Stimulated activated CD8-positive, alpha-beta memory T cell treated with anti-CD3 and anti-CD28 coated beads, Interleukin-7, amount 100 ng/mL, for 24 hours (primary cell): ENCODE data around the gene MANBA.

Experiments used
- DNase-seq: peaks from one replicate; pipeline ENCODE4 v3.0.0-alpha.2; 2020; ENCODE audit warnings: low read depth

MANBA gene

DNA sequence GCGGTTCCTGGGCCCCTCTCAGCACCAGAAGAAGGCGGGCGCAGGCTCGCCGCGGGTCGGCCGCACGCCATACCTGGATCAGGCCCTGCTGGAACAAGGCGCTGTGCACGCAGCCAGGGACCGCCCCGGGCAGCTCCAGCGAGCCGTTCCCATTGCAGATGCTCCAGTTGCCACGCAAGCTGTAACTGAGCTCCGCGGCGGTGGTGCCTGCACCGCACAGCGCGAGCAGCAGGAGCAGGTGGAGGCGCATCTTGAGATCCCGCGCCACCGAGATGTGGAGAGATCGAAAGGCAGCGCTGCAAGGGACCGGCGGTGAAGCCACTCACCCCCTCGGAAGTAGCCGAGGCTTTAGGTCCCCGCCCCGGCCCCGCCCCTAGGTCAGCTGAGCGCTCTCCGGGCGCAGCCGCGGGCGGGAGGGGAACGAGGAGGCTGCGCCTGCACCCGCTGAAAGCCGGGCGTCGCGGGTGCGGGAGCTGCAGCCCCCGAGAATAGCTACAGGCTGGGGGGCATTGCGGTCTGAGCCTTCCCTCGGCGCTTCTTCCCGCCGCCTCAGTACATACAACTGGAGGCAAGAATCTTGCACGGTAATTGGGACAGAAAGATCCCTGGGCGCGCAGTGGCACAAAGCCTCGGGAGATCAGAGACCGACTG lies at the start of gene MANBA:
Gene MANBA, minus strand, starts transcription at position 324 of the 651 bp plus-strand sequence. Its CDS starts 74 bp downstream, at position 250.
- DNase-seq: peak; percentile 64

DNA sequence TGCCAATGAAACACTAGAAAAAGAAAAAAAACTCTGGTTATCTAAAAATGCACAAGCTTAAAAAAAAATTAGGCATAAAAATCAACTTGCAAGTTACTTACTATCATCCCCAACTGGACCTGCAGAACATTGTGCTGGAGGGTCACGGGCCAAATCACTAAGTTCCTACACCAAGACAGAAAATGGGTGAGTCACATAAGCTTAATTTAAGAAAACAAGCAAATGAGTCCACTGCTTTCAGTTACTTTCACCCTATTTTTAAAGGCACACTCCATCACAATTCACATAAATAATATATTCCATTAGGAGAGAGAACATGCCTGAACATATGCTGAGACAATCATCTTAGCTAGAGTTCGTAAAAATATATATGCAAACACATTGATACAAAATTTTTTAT lies 48.9 kb upstream of the MANBA start:
- DNase-seq: no peak

DNA sequence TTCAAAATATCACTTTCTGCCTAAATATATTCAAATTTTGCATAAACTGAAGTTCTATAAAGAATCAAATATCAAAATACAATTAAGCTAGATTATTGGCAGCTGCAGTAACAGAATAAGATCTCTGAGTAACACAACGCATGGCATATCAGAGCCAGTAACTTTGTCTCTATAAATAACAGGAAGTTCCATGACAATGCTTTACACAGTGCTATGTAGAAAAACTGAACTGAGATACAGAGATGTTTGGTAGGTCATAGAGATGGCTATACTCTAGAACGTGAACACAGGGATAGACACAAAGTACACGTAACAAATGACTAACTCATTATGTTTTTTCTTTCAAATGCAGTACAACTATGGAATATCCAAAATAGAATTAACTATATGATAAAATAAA lies 48.4 kb upstream of the MANBA start:
- no peak for DNase-seq

DNA sequence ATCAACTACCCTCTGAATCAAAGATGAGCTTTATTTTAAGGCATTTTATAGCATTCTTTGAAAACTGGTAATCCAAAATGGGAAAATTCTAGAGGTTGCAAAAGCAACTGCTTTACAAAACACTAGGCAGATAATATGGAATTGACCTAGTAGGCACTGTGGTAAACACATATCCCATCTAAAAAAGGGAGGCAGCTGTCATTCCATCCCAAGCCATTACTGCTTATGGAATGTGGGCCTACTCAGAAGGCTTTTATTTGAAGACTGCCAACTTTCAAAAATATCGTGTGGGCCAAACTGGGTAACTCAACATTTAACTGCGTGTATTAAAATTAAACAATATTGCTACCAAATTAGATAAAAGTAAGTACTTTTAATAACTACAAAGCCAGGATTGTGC lies 47.2 kb upstream of the MANBA start:
- no peak for DNase-seq

DNA sequence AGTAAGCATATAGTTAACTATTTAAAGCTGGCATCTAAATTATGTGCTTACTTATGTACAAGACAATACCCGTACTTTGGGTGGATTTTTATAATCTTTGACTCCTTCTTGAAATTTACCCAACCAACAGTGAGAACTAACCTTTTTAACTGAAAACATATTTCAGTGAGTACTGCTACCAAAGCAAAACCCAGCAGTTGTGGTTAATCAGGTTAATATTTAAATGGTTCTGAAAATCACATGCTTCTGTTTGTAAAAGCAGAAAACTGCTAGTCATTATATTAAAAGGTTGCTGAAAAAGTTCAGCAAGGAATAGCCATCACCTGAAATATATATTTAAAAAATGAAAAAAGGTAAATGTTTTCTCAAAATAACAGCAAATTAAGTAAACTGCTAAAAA lies 46.6 kb upstream of the MANBA start:
- no peak for DNase-seq

DNA sequence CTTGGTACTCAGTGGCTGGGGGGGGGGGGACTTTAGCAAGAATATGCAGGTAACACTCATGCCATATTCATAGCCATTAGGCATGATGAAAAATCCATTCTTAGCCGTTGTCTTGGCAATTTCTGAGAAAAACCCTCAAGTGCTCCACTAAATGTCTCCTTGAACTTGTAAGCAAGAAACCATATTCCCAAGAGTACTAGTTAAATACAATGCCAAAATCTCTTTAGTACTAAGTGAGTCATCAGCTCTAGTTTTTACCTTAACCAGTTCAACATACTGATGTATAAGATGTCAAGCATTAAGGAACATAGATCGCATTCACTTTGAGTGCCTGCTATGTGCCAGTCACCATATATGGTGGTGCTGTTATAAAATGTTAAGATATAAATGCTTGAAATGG lies 39.0 kb upstream of the MANBA start:
- no peak for DNase-seq

DNA sequence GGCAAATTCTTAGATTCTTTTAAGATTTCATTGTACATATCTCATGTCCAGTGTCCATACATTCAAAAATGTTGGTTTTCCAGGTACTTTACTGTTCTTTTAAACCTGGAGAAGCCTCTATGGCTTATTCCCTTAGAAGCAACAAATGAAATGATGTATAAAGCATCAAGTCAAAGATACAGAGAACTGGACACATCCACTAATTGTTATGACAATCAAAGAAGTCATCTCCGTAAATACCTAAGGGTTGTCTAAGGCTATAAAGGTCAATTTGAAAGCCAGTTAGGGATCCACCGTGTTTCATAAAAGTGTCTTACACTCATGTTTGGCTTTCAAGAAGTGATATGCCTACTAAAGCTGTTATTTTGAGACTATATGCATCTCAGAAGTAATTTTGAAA lies 34.2 kb upstream of the MANBA start:
- no peak for DNase-seq

DNA sequence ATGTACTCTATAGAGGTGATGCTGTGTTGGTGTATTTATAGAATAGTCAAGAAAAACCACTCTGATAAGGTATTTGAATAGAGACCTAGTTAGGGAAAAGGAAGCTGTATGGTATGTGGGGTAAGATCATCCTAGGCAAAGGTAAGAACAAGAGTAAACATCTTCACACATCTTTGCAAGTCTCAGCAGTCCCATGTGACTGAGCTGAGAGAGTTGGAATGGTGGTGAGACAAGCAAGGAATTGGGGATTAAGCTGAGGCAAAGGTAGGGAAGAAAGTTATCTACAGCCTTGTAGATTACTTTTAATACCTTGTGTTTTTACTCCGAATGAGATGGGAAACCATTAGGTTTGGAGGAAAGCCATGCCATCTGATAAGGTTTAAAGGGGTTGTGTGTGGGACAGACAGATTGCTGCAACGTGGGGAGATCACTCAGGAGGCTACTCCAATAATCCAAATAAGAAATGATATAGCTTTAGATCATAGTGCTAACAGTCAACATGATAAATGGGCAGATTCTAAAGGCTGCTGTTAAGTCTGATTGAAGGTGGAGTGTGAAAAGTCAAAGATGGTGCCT lies 31.7 kb upstream of the MANBA start:
- no peak for DNase-seq

DNA sequence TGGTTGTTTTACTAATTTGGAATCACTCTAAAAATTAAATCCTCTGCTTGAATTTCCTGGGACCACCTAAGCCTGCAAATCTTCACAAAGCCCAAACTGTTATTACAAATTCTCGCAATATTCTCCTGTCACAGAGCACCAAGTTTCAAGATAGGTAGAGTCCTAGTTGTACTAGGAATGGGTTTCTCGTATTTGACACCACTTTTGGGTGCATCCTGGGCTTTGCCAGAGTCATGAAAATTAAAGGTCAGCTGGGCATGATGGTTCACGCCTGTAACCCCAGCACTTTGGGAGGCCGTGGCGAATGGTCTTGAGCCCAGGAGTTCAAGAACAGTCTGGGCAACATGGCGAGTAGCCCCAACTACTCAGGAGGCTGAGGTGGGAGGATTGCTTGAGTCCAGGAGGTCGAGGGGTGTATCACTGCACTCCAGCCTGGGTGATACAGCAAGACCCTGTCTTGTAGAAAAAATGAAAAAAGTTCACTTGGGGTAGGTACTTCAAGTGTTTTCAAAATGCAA lies 30.6 kb upstream of the MANBA start:
- no peak for DNase-seq

DNA sequence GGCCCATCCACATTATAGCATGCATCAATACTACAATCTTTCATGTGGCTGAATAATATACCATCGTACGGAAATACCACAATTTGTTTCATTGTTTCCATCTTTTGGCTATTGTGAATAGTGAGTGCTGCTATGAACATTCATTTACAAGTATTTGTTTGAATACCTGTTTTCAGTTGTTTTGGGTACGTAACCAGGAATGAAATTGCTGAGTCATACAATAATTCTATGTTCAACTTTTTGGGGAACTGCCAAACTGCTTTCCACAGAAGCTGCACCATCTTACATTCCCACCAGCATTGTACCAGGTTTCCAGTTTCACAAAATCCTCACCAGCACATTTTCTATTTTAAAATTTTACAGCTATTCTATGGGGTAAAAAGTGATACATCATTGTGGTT lies 28.5 kb upstream of the MANBA start:
- no peak for DNase-seq

DNA sequence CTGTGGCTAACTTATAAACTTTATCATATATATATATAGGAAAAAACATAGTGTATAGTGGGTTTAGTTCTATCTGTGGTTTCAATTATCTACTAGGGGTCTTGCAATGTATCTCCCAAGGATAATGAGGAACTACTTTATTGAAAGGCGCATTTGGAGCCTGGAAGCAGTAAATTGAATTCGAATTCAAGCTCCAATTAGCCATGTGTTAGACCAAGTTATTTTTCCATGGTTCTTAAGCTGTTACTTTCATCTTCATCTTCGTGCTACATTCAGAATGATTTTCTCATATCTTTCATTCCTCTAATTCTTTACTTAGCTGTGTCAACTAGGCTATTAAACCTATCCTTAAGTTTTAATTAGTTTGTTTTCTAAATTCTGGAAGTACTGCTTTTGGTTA lies 27.2 kb upstream of the MANBA start:
- no peak for DNase-seq

DNA sequence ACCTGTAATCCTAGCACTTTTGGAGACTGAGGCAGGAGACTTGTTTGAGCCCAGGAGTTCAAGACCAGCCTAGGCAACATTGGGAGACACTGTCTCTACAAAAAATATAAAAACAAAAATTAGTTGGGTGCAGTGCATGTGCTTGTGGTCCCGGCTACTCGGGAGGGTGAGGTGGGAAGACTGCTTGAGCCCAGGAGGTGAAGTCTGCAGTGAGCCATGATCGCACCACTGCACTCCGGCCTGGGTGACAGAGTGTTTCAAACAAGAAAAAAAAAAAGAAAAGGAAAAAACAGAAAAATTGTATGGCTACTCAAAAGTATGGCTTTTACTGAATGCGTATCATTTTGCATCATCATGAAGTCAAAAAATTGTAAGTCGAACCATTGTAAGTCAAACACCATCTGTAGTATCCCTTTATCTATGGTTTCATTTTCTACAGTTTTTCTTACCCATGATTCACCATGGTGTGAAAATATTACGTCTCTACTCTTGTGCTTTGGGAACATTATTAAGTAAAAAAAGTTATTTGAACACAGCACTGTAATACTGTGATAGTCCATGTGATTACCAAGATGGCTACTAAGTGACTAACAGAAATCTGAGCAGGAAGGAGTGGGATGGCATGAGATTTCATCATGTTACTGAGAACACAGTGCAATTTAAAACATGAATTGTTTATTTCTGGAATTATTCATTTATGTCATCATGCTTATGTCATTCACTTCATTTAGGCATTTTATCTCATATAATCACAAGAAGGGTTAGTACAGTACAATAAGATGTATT lies 26.5 kb upstream of the MANBA start:
- no peak for DNase-seq

DNA sequence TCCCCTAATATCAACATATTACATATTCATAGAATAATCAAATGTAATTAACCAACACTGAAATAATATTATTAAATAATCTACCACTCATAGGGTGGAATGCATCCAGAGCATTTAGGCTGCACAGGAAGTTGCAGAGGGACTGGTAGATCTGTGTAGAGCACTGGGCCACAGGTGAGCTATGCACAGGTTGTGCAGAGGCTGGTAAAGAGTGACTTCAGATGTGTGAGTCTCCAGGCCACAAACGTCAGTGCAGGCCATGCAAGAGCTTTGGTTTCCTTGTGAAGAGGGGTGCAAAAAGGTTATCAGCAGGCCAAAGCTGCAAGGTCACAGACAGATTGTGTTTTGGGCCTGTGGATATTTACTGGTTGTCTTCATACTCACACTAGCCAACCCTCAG lies 25.5 kb upstream of the MANBA start:
- DNase-seq: no peak

DNA sequence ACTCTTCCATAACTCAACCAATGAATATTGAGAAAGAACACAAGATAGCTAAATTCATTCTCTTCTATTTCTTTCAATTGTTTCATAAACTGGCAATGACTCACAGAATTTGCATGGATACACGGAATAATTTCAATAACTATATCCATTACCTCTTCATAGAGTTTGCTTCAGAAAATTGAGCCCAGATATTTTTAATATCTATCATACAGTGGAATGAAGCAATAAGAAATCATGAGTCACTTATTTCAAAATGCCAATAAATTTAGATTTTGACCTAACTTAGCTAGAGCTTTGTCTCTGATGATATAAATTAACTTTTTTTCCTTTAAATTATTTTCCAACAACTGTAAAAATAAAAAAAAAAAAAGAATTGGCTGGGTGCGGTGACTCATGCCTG lies 22.2 kb upstream of the MANBA start:
- DNase-seq: no peak

DNA sequence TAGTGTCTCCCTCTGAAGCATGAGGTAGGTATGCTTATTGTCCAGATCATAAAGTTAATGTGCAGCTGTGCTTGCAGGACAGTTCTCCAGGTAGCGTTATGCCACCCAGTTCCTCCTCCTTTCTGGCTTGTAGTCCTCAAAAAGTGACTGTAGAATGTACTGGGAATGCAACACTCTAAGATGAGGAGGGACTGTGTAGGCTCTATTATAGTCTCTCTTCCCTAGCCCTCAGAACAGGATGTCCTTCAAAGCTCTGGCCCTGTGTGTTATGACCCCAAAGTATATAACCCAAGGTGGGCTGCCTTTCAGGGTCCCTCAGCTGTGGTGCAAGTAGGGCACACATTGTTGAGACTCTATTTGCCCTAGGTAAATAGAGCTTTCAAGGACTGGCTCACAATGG lies 20.8 kb upstream of the MANBA start:
- no peak for DNase-seq

DNA sequence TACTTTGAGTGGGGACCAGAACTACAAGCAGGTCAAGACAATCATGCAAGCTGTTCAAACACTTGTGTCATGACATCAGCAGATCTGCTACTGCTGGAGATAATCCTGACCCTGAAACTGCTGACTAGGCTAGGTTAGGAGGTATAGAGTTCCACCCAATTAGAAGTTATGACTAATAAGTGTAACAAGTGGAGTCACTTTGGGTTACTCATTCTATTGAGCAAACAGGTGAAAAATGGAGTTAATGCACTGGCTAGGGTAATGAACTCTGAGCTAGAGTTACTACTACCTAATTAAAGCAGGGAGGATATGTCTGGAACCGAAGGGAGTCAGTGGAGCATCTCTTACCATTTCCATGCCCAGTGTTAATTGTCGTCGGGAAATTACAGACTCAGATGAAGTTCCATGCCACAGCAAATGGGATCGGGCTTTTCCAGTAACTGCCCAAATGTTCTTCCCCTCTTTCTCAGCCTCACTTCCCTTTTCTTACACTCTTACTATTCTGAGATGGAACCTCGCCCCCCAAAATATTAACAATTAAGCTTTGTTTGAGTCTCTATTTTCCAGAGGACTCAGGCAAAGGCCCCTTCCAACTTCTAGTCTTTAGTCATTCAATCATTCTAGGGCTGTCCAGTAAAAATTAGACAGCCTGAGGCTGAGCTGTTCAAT lies 19.8 kb upstream of the MANBA start:
- DNase-seq: no peak

DNA sequence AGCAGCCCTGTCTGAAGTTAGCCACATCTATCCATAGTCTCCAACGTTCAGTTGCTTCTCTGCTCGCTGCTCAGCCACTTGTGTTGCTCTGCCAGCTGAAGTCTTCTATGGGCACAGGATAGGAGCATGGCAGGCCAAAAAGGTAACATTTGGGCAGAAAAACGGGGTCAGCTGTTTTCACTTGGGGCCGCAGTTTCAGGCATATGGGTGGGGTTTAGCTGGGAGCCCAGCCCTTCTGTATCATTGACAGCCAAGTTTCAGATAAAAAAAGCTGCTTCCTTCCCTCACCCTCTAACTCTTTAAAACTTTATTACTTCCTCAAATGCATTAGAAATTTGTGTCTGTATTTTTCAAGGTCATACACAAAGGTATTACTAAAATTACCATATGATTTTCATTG lies 18.4 kb upstream of the MANBA start:
- DNase-seq: no peak

DNA sequence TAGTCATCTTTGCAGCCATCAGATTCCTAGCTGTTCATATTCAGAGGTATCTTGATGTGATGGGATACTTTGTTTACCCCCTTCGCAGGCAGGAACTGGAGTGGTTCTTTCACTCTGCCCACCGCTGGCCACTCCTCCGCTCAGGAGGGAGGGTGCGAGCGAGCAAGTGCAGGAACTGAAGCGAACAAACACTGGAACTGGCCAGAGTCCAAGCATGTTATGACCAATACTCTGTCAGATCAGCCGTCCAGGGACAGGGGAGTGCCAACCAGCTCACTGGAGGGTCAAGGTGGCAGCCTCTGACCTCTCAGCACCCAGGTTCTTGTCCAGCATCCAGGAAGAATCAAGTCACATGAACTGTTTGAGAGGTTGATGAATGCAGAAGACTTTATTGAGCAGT lies 18.0 kb upstream of the MANBA start:
- DNase-seq: no peak

DNA sequence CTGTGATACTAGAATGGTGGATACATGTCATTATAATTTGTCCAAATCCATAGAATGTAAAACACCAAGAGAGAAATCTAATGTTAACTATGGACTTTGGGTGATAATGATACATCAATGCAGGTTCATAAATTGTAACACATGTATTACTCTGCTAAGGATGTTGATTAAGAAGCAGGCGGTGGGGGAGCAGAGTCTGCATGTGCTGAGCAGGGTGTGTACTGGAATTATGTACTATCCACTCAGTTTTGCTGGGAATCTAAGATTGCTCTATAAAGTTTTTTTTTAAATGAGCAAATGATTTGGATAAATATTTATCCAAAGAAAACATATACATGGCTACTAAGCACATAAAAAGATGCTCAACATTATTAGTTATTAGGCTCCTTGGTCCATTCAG lies 15.0 kb upstream of the MANBA start:
- no peak for DNase-seq

DNA sequence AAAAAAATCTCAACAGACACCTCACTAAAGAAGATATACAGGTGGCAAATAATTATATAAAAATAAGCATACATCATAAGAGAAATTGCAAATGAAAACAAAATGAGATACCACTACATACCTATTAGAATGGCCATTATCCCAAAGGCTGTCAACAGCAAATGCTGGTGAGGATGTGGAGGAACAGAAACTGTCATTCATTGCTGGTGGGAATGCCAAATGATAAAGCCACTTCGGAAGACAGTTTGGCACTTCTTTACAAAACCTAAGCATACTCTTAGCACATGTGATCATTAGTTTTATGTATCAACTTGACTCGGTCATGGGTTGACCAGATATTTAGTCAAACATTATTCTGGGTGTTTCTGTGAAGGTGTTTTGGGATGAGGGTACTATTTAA lies 13.5 kb upstream of the MANBA start:
- no peak for DNase-seq

DNA sequence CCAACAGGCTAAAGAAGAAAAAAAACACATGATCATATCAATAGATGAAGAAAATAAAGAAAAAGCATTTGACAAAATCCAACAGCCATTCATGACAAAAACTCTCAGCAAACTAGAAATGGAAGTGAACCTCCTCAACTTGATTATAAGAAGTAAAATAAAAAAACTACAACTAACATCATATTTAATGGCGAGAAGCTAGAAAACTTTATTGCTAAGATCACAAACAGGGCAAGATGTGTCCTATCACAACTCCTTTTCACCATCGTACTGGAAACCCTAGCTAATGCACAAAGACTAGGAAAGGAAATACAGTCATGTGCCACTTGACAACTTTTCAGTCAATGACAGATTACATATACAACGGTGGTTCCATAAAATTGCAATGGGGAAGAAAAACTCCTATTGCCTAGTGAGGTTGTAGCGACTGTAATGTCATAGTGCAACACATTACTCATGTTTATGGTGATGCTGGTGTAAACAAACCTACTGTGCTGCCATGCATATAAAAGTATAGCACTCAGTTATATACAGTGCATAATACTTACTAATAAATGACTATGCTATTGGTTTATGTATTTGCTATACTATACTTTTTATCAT lies 12.1 kb upstream of the MANBA start:
- DNase-seq: no peak

DNA sequence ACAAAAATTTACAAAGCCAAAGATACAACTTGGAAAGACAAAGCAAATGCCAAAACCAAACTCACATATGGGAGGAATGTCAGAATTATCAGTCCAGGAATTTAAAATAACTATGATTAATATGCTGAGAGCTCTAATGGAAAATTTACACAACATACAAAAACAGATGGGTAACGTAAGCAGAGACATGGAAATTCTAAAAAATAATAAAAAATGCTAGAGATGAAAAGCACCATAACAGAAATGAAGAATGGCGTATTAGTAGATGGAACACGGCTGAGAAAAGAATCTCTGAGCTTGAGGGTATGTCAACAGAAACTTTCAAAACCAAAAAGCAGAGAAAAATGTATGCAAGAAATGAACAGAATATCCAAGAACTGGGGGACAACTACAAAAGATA lies 4.1 kb upstream of the MANBA start:
- no peak for DNase-seq
